AG09309 (cell line): ENCODE results near the gene MDGA2.

Experiments
- DNase-seq: peaks from one replicate; pipeline ENCODE4 v3.0.0-alpha.2; 2010; ENCODE audit warnings: low read depth
- H3K4me3 ChIP-seq: 2 replicates; pipeline ENCODE4 v1.5.1; 2011; ENCODE audit warnings: mild to moderate bottlenecking, low read depth, low read length, moderate library complexity; ENCODE audit not compliant: control insufficient read depth
- TF ChIP-seq, protein P1 (sequence below): IDR thresholded peaks from 2 replicates; pipeline ENCODE4 v1.5.1; 2011; ENCODE audit warnings: mild to moderate bottlenecking, low read depth, low read length, inconsistent platforms; ENCODE audit not compliant: insufficient read depth, control insufficient read depth; ENCODE audit errors: missing control alignments

Gene MDGA2

DNA sequence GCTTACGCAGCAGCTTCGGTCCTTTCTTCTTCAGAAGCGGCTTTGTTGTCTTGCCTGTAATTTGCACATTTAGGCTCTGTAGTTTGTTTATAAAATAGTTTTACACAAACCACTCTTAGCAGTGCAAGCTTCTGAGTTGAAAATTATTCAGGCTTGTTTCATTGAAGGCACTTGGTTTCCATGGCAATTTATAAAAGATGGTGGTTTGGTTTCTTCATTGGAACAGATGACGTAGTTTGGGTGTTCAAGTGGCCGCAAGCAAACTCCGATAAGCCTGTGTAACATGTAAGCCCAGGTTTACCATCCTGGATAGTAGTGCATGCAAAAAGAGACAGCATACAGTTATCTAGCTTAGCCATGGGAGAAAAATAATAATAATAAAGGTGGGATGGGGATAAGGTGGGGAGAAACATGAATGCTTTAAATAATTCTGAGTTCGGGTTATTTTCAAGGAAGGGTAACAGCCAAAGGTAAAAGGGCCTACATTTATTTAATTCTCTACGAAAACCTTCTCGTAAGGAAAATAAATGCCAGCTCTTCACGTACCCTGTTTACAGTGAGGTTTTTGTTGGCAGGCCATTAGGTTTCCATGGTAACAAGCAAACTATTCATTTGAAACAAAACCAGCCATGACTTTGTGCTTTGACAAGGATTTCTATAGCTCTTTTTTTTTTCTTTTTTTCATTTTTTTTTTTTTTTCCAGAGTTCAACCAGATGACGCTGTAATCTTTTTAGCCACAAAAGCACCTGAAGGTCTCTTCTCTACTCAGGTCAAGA lies 834.3 kb downstream of the MDGA2 start:
- DNase-seq: no peak
- TF ChIP-seq, protein P1, sequence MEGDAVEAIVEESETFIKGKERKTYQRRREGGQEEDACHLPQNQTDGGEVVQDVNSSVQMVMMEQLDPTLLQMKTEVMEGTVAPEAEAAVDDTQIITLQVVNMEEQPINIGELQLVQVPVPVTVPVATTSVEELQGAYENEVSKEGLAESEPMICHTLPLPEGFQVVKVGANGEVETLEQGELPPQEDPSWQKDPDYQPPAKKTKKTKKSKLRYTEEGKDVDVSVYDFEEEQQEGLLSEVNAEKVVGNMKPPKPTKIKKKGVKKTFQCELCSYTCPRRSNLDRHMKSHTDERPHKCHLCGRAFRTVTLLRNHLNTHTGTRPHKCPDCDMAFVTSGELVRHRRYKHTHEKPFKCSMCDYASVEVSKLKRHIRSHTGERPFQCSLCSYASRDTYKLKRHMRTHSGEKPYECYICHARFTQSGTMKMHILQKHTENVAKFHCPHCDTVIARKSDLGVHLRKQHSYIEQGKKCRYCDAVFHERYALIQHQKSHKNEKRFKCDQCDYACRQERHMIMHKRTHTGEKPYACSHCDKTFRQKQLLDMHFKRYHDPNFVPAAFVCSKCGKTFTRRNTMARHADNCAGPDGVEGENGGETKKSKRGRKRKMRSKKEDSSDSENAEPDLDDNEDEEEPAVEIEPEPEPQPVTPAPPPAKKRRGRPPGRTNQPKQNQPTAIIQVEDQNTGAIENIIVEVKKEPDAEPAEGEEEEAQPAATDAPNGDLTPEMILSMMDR: no peak
- no peak overlapping the region for H3K4me3 ChIP-seq

DNA sequence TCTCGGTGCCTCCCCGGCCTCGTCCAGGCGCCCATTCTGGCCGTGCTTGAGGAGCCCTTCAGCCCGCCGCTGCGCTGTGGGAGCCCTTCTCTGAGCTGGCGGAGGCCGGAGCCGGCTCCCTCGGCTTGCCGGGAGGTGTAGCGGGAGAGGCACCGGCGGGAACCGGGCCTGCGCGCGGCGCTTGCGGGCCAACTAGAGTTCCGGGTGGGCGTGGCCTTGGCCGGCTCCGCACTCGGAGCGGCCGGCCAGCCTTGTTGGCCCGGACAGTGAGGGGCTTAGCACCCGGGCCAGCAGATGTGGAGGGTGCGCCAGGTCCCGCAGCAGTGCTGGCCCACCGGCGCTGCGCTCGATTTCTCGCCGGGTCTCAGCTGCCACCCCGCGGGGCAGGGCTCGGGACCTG lies 855.1 kb downstream of the MDGA2 start:
- no peak for DNase-seq
- H3K4me3 ChIP-seq: no peak overlapping the region
- TF ChIP-seq, protein P1: no peak

DNA sequence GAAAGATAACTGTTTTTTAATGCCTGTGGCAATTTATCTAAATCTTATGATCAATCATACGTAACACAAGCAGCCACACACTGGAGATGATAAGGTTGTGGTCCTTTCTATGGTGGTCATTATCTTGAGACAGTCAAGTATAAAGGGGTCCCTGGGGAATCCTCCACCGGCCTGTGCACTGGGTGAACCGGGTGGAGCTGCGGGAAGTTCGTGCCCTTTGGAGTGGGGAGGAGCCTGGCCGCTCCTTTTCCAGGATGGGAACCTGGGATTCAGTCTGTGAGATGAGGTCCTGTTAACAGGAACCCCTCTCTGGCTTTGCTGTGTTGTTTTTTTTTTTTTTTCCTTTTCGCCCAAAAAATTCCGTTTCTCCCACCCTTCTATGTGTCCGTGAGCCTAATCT lies 856.3 kb downstream of the MDGA2 start:
- no peak for DNase-seq
- H3K4me3 ChIP-seq: no peak overlapping the region
- TF ChIP-seq, protein P1: no peak

DNA sequence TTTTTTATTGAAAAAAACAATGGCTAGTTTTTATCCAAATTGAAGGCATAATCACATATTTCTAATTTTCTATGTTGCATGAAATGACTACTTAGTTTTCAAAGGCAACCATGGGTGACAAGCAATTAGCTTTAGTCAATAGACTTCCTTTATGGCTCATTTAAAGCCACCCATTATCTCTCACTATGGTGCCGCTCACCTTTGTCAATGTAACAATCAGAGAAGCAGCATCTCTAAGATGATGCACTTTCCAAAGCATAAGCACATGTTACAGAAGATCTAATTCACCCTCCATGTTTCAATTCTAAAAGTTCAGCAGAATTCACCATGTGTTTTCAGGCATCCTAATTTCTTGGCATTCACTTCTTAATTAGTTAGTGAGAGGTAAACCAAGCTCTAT lies 857.3 kb downstream of the MDGA2 start:
- TF ChIP-seq, protein P1: no peak
- DNase-seq: no peak
- H3K4me3 ChIP-seq: no peak overlapping the region

DNA sequence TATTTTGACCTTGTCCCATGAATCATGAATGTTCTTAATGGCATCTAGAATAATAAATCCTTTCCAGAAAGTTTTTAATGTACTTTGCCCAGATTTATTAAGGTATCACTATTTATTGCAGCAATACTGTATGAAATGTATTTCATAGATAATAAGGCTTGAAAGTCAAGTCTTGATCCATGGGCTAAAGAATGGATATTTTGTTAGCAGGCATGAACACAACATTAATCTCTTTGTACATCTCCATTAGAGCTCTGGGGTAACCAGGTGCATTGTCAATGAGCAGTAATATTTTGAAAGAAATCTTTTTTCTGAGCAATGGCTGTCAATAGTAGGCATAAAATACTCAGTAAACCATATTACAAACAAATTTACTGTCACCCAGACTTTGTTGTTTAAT lies 882.3 kb downstream of the MDGA2 start:
- TF ChIP-seq, protein P1: no peak
- no peak for DNase-seq
- H3K4me3 ChIP-seq: no peak overlapping the region
